HG03025 (cell line): ENCODE results near the gene ANKRD62.
A peak's percentile ranks its signal among the peaks of the same experiment; 100 is the strongest.

Experiments used
- ATAC-seq: cut with Tn5 transposase; IDR thresholded peaks from one replicate; pipeline ENCODE4 v1.9.1; 2021; ENCODE audit warnings: mild to moderate bottlenecking, moderate library complexity; ENCODE audit not compliant: unreplicated experiment, low FRiP score

ANKRD62 gene

DNA sequence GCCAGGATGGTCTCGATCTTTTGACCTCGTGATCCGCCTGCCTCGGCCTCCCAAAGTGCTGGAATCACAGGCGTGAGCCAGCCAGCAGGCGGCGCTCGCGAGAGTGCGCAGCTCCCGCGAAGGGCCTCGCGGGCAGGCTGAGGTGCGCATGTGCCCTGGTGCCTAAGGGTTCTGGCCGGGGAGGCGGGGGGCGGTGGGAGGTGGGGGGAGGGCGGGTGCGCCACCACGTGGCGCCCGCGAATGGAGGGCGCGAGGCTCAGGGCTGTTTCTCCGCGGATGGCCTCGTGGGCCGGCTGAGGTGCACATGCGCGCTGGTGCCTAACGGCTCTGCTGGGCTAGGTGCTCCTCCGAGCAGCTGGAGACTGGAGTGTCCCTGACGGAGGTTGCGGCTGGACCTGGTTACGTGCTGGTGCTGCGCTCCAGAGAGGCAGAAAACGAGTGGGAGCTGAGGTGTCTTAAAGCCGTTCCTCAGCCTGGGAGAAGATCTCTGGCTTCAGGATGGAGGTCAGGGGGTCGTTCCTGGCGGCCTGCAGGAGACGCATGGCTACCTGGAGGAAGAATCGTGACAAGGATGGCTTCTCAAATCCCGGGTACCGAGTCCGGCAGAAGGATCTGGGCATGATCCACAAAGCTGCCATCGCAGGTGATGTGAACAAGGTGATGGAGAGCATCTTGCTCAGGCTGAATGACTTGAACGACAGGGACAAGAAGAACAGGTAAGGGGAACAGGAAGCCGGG, at the start of gene ANKRD62:
TSS of gene ANKRD62 (plus strand) at position 324 of the 738 bp plus-strand sequence. CDS start at position 499, 175 bp downstream.
- no peak for ATAC-seq

DNA sequence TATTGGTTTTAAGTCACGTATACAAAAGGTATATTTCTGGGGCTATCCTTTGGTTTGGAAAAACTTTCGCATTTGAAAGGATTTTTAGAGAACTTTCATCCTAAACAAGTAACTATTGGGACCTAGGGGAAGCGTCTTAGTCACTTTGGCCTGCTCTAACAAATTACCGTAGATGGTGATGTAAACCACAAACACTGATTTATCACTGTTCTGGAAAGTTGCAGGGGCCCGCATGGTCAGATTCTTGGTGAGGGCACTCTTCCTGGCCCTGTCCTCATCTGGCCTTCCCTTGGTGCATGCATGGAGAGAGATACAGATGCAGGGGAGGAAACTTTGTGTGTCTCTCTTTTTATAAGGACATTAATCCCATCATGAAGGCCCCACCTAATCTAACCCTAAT, 49.1 kb upstream of the ANKRD62 start:
- no peak for ATAC-seq

DNA sequence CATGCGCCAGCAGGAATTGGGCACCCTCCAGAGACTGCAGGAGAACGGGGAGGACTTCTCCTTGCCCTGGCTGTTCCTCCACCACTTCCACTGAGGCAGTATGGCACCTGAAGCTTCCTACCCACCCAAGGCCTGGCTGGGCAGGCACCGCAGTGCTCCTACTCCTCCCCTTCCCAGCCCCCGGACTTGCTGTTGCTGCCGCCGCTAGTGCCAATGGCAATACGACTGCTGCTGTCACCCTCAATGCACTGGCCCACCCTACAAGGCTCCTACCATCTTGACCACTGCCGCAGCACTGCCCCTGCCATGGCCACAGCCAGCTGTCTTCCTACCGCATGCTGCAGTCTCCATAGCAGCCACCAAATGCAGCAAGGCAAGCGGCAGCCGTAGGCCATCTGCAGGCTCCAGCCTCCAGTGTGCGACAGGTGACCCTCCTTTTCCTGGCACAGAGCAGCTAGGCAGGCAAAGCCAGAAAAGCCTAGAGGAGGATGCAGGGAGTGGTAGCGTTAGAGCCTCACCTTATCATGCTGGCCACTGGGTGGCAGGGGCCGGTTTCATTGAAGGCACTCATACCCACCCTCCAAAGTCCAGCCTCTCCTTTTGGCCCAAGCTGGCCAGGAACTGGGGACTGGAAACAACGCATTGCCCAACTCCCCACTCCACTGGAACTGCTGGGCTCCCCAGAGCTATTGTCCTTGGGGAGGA, 47.4 kb upstream of the ANKRD62 start:
- ATAC-seq = no peak

DNA sequence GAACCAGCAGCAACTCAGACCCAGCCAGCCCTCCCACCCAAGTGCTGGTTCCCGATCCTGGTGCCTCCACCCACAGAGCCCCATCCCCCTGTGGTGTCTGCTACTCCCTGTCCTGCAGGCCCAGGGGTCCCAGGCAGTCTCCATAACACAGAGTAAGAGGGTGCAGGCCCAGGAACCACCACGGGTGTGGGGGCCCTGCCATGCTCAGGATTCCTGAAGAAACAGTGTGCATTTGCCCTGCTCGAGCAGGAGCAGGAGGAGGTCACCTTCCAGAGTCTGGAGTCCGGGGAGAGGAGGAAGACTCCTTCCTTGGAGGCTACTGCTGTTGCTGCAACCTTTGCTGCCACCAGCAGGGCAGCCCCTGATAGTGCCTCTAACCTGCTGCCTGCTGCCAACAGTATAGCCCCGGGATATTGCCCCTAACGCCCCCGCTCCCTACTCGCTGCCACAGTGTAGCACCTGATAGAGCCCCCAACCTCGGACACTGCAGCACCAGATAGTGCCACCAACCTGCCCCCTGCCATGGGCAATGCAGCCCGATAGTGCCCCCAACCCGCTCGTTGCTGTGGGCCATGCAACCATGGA, 46.8 kb upstream of the ANKRD62 start:
- no peak for ATAC-seq

DNA sequence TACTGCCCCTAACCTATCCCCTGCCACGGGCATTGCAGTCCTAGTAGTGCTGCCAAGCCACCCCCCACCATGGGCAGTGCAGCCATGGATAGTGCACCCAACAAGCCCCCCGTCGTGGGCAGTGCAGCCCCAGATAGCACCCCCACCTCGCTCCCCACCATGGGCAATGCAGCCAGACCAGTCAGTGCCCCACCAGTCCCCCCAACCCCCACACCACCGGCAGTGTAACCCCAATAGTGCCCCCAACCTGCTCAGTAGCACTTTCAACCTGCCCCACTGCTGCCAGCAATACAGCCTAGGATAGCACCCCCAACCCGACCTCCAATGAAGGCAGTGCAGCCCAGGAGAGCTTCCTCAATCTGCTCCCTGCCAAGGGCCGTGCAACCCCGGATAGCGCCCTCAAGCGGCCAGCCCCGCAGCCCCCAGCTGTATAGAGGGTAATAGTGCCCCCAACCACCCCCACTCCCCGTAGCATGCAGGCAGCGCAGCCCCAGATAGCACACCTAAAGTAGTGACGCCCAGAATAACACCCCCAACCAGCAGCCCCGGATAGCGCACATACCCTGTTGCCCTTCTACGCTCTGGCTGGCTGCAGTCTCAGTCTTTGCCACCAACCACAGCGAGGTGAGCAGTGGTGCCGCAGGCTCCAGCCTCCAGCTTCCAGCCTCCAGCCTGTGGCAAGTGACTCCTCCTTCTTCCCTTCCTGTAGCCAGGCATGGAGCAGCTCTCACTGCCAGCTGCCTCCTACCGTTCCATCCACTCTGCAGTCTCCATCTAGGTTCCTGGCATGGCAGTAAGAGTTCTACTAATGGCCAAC, 45.4 kb upstream of the ANKRD62 start:
- no peak for ATAC-seq

DNA sequence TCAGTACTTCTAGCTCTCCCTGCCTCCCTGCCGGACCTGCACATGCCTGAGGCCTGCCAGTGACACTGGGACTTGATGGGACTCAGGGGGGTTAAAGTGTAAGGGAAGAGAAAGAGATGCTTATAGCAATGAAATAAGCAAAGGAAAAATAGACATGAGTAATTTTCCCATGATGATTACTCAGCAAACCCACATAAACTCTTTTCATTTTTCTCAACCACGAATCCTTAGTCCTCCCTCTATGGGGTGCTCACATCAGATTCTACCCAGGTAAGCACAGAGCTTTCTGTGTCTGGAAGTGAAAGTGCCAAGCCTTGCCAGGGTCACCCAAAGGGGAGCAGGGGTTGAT, 44.8 kb upstream of the ANKRD62 start:
- no peak for ATAC-seq

DNA sequence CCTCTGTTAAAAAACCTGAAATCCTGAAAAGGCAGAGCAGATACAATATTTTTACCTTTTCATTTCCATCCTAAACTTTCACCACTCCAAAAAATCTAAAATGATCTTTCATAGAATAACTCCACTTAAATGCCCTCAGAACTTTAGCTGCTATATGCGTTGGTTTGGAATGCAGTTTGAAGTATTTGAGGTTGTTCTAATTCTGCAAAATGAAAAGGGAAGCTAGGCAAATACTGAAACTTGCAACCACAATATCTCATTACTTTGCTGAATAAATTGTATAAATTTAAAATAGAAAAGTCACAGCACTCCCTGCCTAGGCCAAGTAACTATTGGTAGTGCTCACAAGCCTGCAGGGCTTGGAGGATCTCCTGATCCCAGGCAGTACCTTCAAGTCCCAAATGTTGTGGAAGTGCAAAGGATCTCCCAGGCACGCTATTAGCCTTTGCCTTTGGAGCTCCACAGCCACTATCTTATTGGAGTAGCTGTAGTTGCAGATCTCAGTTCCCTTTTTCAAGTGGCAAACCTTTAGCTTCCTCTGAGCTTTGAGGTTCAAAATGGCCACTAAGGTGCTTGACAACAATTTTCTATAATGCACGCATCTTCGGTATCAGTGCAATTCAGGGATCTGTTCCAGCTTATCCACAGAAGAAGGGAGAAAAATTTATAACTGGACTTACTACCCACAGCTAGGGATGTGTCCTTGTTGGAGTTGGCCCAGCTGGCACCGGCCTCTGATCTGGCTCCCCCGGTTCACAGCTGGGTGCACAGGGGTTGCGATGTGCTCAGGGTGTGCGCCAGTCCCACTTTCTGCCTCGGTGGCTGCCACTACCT, 43.4 kb upstream of the ANKRD62 start:
- ATAC-seq = peak; percentile 93

DNA sequence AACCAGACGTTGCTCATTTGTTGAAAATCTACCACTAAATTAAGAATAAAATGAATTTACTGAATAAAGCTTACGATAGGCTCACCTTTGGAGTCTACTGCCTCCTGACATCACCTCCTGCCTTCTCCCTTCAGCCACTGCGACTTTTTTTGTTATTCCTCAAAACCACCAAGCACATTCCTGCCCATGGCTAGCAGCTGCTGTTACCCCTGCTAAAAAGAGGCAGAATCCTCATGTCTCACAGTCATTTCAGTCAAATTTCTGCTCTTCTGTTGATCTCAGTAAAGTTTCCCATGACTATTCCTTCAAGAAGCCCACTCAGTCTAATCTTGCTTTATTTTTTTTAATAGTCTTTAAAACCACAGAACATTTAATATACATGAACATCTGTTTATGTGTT, 40.8 kb upstream of the ANKRD62 start:
- no peak for ATAC-seq

DNA sequence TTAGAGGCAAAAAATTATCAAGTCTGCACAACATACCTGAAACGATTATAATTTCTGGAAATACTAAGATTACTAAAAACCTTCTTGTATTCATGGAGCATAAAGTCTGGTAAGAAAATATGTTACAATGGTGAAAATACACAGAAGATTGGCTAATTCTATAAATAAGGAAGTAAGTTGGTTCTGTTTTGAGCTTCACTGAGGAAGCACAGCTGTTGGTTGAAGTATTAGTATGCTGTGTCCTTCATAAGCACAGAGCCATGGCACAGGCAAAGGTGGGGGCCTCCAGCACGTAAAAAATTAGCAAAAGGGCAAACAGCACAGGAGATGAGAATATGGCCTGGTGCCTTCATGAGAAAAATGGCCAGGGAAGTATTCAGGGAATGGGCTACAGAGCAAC, 40.4 kb upstream of the ANKRD62 start:
- ATAC-seq = no peak

DNA sequence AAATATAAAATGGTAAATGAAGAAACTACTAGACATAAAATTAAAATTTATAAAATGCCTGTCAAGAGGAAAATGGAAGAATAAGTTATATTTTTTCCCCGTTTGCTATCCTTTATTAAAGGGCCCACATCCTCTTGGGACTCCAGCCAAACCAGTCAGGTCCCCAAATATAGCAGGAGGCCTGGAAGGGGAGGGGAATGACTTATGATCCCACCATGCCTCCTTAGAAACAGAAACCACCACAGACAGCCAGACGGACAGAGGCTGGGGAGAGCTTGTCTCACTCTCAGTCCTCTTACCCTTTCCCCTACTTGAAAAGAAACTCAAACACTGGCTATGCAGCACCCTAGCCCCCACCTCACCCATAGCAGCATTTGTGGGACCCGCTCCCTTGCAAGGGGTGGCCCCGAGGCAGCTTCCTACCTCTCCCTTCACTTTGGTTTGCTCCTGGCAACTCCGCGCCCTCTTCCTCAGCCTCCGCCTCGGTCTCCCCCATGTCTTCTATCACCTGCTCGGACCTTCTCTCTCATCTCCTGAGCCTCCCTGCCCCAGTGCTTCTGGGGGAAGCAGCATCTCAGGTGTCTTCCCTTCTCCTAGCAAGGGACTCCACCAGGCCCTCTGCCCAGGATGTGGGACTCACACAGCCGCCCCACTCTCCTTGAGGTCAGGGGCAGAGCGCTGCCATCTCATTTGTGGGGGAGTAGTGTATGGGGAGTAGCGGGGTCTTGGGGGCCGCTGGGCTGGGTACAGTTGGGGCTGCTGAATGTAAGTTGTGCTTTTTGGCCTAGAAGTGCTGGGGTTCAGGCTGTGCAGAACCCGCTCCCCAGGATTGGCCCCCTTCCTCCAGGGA, 37.4 kb upstream of the ANKRD62 start:
- ATAC-seq = no peak

DNA sequence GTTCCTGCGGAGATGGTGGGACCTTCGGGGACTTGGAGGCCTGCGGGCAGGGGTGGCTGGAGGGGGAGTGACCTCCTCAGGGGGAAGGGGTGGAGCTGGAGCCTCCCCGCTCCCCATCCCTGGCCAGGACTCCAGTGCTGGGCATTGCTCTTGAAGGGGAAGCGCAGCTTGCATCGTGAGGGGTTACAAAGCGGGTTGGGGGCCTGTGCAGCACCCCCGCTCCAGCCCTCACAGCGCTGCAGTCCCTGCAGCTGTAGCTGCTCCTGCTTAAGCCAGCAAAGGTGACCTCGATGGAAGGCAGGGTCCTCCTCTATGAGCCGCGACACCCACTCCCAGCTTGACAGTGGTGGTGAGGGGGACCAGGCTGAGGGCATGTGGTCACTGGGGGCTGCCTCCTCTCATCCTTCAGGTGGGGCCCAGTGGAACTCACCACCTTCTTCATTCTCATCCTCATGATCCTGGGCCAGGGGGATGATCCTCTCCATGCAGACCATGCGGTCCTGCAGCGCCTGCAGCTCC, 36.7 kb upstream of the ANKRD62 start:
- no peak for ATAC-seq

DNA sequence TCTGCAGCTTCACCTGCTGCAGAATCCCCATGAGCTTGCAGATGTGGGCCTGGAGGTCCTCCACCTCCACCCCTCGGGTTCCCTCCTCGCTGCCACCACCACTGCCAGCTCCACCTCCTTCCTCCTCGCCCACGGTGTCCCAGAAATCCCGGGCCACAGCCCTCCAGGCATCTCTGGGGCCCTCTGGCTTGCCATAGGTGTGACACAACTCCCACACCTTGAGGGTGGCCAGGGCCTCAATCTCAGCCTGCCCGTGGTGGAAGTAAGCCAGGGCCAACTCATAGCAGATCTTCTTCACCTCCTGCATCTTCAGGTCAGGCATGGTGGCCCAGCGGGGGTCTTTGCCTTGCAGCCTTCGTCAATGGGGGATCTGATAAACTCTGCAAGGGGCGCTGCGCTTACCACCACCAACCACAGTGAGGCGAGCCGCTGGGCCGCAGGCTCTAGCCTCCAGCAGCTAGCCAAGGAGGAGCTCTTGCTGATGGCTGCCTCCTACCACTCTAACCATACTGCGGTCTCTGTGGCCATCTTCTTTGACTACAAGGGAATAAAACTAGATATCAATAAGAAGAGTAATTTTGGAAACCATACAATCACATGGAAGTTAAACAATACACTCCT, 36.1 kb upstream of the ANKRD62 start:
- no peak for ATAC-seq

DNA sequence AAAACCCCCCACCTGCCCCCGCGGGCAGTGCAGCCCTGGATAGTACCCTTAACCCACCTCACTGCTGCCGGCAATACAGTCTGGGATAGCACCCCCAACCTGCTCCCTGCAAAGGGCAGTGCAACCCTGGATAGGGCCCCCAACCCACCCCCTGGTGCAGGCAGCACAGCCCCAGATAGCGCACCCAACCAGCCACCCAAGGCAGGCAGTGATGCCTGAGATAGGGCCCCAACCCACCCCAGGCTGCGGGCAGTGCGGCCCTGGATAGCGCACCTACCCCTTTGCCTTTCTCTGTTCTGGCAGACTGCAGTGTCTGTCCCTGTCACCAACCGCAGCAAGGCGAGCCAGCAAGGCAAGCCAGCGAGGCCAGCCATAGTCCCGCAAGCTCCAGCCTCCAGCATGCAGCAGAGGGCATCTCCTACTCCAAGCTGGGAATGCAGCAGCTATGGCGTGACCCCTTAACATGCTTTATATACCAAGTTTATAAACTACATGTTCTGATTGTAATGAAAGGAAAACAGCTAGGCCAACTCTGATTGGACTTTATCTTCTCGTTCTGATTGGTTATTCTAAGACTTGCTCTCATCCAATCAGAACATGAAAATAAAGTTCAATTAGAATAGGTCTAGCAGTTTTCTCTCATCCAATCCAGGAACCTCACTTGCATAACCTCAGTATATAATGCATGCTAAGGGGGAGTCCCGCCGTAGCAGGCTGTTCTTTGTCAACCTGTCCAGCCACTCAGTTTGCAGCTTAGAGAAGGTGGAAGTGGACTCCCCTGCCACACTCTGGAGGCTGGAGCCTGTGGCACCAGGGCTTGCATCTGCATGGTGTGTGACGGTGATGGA, 34.1 kb upstream of the ANKRD62 start:
- ATAC-seq = no peak

DNA sequence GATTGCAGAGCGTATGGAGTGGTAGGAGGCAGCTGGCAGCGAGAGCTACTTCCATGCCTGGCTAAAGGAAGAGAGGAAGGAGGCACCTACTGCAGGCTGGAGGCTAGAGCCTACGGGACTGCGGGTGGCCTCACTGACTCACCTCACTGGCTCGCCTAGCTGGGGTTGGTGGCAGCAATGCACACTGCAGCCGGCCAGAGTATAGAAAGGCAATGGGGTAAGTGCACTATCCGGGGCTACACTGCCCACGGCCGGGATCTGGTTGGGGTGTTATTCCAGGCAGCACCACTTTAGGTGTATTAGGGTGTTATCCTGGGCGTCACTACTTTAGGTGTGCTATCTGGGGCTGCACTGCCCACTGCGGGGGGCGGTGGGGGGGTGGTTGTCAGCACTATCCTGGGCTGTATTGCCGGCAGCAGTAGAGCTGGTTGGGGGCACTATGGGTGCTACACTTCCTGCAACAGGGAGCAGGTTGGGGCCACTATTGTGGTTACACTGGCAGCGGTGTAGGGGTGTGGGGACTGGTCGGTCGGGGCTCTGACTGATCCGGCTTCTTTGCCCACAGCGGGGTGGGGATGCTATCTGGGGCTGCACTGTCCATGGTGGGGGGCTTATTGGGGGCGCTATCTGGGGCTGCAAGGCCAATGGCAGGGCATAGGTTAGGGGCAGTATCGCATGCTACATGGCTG, 33.3 kb upstream of the ANKRD62 start:
- no peak for ATAC-seq

DNA sequence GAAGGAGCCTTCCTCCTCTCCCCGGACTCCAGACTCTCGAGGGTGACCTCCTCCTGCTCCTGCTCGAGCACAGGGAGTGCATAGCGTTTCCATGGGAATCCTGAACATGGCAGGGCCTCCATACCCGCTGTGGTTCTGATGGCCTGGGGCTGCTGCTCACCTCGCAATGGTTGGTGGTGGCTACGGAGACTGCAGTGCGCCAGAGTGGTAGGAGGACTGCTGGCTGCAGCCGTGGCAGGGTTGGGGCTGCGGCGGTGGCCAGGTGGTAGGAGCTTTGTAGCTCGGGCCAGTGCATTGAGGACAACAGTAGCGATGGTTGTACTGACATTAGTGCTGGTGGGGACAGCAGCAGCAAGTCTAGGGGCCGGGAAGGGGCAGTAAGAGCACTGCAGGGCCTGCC, 32.0 kb upstream of the ANKRD62 start:
- no peak for ATAC-seq

DNA sequence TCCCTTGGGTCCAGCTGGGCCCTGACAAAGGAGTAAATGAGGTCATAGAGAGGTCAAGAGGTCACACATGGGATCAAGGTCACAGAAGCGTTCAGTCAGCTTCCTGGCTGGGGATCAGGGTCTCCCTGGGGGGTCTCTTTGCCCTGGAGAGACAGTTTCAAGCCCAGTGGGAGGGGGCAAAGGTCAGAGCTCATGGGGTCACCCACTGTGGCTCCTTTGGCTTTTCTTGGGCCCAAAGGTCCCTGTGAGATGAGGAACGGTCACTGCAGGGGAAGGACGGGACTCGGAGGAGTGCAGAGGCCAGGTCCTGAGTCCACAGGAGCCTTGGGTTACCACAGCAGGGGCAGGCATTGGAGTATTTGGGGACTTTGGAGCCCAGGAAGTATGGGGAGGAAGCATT, 30.7 kb upstream of the ANKRD62 start:
- ATAC-seq = no peak

DNA sequence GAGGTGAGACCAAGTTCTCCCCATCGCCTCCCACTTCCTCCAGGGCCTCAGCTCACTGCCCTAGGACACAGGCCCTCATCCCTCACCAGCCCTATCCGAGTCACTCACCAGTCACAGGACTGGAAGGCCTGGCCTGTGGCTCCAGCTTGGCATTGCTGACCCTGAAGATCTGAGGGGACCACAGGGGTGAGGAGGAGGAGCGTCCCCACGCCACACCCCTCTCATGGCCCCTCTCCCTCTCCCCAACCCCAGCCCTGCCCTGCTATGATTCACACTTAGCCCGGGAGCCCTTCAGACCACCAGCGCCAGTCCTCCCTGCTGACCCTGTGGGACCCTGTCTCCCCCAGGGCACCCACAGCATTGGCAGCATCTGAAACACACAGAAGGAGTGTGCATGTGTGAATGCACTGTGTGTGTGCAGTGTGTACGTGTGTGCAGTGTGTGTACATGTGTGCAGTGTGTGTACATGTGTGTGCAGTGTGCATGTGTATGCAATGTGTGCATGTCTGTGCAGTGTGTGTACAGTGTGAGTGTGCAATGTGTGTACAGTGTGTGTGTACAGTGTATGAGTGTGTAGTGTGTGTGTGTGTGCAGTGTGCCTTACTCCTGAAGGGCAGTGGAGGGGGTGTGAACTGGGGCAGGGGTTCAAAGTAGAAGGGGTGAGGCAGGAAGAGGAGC, 29.4 kb upstream of the ANKRD62 start:
- no peak for ATAC-seq
